Mammary epithelial cell (primary cell): ENCODE results near the gene KLHDC10.

Source experiments
- EZH2 ChIP-seq: IDR thresholded peaks from 2 replicates; pipeline ENCODE4 v1.6.1; 2012; ENCODE audit warnings: low read length, inconsistent platforms, borderline replicate concordance
- TF ChIP-seq, protein P1 (sequence below), 2 donors: IDR thresholded peaks in 1 of 2; conservative IDR thresholded peaks in 1 of 2; 2 replicates each; pipeline ENCODE4 v1.5.1; 2011 to 2012; ENCODE audit warnings: inconsistent platforms in 2 of 2, low read length in 2 of 2, mild to moderate bottlenecking in 2 of 2, control low read depth in 1 of 2, low read depth in 1 of 2; ENCODE audit not compliant: insufficient read depth in 1 of 2; ENCODE audit errors: extremely low read depth in 1 of 2

DNA sequence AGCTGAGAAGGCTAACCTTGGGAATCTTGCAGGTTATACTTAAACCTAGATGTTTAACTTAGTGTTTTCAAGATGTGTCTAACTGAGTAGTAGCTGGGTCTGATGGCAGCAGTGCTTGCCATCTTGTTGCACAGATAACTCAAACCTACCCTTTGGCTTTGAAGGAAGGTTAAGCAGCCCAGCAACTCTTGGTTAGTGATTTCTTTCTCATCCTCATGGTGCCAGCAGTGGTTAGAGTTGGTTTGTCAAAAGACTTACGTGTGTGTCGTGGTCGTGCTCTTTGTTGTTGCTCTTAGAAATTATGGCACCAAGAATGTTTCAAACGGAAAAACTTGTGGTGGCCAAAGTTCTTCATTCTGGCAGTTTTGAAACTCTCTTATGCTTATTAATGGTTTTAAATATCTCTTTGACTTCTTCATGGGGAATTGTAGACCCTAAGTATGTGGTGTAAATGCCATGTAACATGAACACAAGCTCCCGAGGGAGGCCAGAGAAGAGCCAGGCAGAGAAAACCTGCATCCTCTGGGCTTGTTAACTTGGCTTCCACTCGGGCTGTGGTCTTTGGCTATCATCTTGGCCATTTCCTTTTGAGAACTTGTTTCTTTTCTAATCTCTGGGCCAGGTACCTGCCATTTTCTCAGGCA lies 61.0 kb downstream of the KLHDC10 start:
- TF ChIP-seq, protein P1, sequence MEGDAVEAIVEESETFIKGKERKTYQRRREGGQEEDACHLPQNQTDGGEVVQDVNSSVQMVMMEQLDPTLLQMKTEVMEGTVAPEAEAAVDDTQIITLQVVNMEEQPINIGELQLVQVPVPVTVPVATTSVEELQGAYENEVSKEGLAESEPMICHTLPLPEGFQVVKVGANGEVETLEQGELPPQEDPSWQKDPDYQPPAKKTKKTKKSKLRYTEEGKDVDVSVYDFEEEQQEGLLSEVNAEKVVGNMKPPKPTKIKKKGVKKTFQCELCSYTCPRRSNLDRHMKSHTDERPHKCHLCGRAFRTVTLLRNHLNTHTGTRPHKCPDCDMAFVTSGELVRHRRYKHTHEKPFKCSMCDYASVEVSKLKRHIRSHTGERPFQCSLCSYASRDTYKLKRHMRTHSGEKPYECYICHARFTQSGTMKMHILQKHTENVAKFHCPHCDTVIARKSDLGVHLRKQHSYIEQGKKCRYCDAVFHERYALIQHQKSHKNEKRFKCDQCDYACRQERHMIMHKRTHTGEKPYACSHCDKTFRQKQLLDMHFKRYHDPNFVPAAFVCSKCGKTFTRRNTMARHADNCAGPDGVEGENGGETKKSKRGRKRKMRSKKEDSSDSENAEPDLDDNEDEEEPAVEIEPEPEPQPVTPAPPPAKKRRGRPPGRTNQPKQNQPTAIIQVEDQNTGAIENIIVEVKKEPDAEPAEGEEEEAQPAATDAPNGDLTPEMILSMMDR (conservative IDR thresholded peaks at IDR 0.05 in 1 of 2, IDR thresholded peaks at IDR 0.05 in 1 of 2; ENCODE audit: extremely low read depth in 1 of 2, insufficient read depth in 1 of 2, low read depth in 1 of 2, low read length in 2 of 2), result no peak
- TF ChIP-seq EZH2, result no peak
